A673 (cell line): ENCODE results near the gene PLCXD3. TPM values are rescaled to one million over a fixed set of nuclear protein-coding genes. Genes with fewer than 3 reads are reported as not detected.

ENCODE experiments used
- BruUV-seq: library from RNA; stranded (reverse); fragments of 400-500 nt; replicated peaks from 2 replicates; lab custom pipeline; 2021; lab: Mats Ljungman, UMichigan
- CTCF ChIA-PET: fragments of 300-600 bp; sonication (Branson Sonifier 250); formaldehyde crosslinking; loops from one replicate; lab custom pipeline; 2022; ENCODE audit warnings: antibody characterized with exemption; lab: Charles Lee
- POLR2A ChIA-PET: fragments of 300-600 bp; sonication (Branson Sonifier 250); formaldehyde crosslinking; loops from one replicate; lab custom pipeline; 2022; ENCODE audit warnings: antibody characterized with exemption; ENCODE audit not compliant: low non-redundant PET; lab: Charles Lee
- DNase-seq: peaks from one replicate; pipeline ENCODE4 v3.0.0-alpha.2; 2015; ENCODE audit warnings: low spot score
- H3K27ac ChIP-seq: fragments of 200-600 bp; sonication (generic); 2 replicates; pipeline ENCODE4 v1.5.1; 2016; ENCODE audit warnings: mixed run types, low read depth, mild to moderate bottlenecking, mixed read lengths, antibody characterized with exemption, low read length; ENCODE audit not compliant: poor library complexity, severe bottlenecking
- H3K27me3 ChIP-seq: fragments of 200-600 bp; sonication (generic); replicated peaks from 2 replicates; pipeline ENCODE4 v1.6.1; 2017; ENCODE audit warnings: mixed run types, low read depth, mild to moderate bottlenecking, mixed read lengths, antibody characterized with exemption, low read length; ENCODE audit not compliant: insufficient read depth, poor library complexity
- H3K36me3 ChIP-seq: fragments of 200-600 bp; sonication (generic); 2 replicates; pipeline ENCODE4 v1.6.1; 2016; ENCODE audit warnings: mixed run types, mild to moderate bottlenecking, mixed read lengths, antibody characterized with exemption, low read length; ENCODE audit not compliant: insufficient read depth, poor library complexity, severe bottlenecking
- H3K4me1 ChIP-seq: fragments of 200-600 bp; sonication (generic); 2 replicates; pipeline ENCODE4 v1.6.1; 2017; ENCODE audit warnings: mixed run types, mild to moderate bottlenecking, mixed read lengths, antibody characterized with exemption, low read length; ENCODE audit not compliant: insufficient read depth, poor library complexity, severe bottlenecking
- H3K4me3 ChIP-seq: fragments of 200-600 bp; sonication (generic); 2 replicates; pipeline ENCODE4 v1.5.1; 2016; ENCODE audit warnings: low read depth, mixed run types, mild to moderate bottlenecking, mixed read lengths, low read length; ENCODE audit not compliant: poor library complexity, severe bottlenecking
- H3K9me3 ChIP-seq: fragments of 200-600 bp; sonication (generic); 2 replicates; pipeline ENCODE4 v1.6.1; 2016; ENCODE audit warnings: mixed run types, low read depth, mild to moderate bottlenecking, mixed read lengths, antibody characterized with exemption, low read length; ENCODE audit not compliant: poor library complexity, severe bottlenecking
- EZH2 ChIP-seq: fragments of 200-600 bp; sonication (generic); IDR thresholded peaks from 2 replicates; pipeline ENCODE4 v1.6.1; 2017; ENCODE audit warnings: borderline replicate concordance, low read depth, mild to moderate bottlenecking, mixed read lengths, antibody characterized with exemption, low read length; ENCODE audit not compliant: poor library complexity, severe bottlenecking
- intact Hi-C: fragments of 100-400 bp; cut with micrococcal nuclease; formaldehyde crosslinking; loops from one replicate; pipeline ENCODE4 v1.10.0; 2022; ENCODE audit not compliant: unreplicated experiment
- total RNA-seq: library from RNA; stranded (reverse); gene quantifications from 2 replicates; pipeline ENCODE4 v1.2.3, GENCODE V29; 2021
- TF ChIP-seq, protein P1 (sequence below): fragments of 300-800, 200-600 bp; sonication (generic); conservative IDR thresholded peaks from 2 replicates; pipeline ENCODE4 v1.5.1; 2017; ENCODE audit warnings: low read depth, mild to moderate bottlenecking, antibody characterized with exemption, low read length, moderate library complexity, mixed read lengths

The PLCXD3 gene
- total RNA-seq, 1 experiment from 2014 or later, result 1.3 TPM

DNA sequence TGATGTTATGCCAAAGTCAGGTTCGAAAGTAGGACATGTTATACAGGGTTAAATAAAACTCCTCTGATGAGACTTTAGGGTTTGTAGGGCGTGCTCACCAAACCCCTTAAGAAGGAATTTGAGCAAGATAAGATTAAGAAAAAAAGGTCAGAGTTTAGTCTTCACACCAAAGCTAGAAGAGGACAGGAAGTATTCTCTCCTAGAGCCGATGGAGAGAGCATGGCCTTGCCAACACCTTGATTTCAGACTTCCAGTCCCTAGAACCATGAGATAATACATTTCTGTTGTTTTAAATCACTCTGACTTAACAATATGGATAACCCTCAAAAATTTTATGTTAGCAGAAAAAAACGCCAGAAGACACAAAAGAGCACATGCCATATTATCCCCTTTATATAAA is 16.3 kb upstream of the PLCXD3 start:
- H3K4me3 ChIP-seq, result no peak overlapping the region
- H3K36me3 ChIP-seq, result no peaks in the 10 kb centered on the region
- POLR2A ChIA-PET, result no interaction called here
- no peak for DNase-seq
- TF ChIP-seq, protein P1, sequence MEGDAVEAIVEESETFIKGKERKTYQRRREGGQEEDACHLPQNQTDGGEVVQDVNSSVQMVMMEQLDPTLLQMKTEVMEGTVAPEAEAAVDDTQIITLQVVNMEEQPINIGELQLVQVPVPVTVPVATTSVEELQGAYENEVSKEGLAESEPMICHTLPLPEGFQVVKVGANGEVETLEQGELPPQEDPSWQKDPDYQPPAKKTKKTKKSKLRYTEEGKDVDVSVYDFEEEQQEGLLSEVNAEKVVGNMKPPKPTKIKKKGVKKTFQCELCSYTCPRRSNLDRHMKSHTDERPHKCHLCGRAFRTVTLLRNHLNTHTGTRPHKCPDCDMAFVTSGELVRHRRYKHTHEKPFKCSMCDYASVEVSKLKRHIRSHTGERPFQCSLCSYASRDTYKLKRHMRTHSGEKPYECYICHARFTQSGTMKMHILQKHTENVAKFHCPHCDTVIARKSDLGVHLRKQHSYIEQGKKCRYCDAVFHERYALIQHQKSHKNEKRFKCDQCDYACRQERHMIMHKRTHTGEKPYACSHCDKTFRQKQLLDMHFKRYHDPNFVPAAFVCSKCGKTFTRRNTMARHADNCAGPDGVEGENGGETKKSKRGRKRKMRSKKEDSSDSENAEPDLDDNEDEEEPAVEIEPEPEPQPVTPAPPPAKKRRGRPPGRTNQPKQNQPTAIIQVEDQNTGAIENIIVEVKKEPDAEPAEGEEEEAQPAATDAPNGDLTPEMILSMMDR, result no peak
- no peak for TF ChIP-seq EZH2
- no peaks in the 10 kb centered on the region for H3K4me1 ChIP-seq
- CTCF ChIA-PET, result no interaction called here
- H3K9me3 ChIP-seq, result peaks cover 7% of the 10 kb centered on the region
- BruUV-seq, result no TSS peak
- H3K27me3 ChIP-seq, result no peaks in the 10 kb centered on the region
- H3K27ac ChIP-seq, result no peak overlapping the region
- intact Hi-C loops, result loop anchor here (10.0 kb wide), 2 partner anchors 402 to 622 kb away; partner anchors contain the start of gene C7

DNA sequence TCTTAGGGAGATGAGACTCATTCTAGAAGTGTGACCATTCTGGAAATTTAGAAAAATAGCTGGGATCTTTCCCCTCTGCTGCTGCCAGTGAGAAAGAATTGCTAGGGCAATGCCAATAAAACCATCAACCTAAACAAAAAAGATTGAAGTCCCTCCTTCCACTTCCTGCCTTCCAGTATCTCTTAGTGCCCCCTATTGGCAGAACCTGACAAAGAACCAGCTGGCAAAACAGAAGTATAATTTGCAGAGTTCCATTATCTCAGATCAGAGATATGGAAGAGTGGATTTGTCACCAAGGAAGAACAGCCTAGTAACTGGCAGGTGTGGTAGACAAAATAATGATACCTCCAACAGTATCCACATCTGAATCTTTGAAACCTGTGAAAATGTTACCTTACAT is 13.8 kb upstream of the PLCXD3 start:
- Histone ChIP-seq H3K36me3 (no peaks in the 10 kb centered on the region), H3K9me3 (peaks cover 7% of the 10 kb centered on the region), H3K4me3 (no peak overlapping the region), H3K27ac (no peak overlapping the region), H3K27me3 (no peaks in the 10 kb centered on the region), H3K4me1 (no peaks in the 10 kb centered on the region)
- ChIA-PET CTCF (interaction anchor here (0.5 to 0.7 kb wide), 3 partner anchors 253 to 617 kb away, joined by 3 to 6 read pairs (median 4); no protein-coding TSS in a partner anchor), POLR2A (interaction anchor here (0.8 kb wide), 1 partner anchor 548 kb away, joined by 3 read pairs; no protein-coding TSS in a partner anchor)
- BruUV-seq, result no TSS peak
- intact Hi-C loops, result loop anchor here (10.0 kb wide), 2 partner anchors 399 to 619 kb away; partner anchors contain the start of gene C7
- TF ChIP-seq EZH2, result no peak
- TF ChIP-seq, protein P1, result peak; percentile 64
- peak; percentile 60 for DNase-seq

DNA sequence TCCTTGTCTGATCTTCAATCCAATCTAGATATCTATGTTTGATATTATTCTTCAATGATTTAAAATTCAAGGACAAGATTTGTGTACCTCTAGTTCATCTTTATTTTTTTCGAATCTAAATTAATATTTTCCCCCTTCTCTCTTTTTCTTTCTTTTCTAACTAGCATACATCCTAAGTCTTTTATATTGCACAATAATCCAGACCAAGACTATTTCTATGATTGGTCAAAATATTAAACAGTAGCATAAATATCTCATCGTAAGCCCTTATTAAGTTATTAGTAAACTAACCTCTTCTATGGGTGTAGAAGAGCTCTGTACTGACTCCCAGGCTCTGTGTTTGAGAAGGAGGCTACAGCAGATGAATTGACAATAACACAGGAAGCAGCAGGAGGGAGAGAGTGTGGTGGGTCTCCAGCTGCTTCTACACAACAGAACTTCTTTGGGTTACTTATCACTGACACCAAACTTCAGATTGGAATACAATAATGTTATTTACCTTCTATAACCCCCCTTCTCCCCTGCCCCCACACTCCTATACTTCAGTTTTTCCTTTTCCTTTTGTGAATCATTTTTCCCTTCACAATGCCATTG is 11.9 kb upstream of the PLCXD3 start:
- DNase-seq, result peak; percentile 18
- BruUV-seq, result no TSS peak
- H3K4me3 ChIP-seq, result no peak overlapping the region
- H3K9me3 ChIP-seq, result no peaks in the 10 kb centered on the region
- H3K4me1 ChIP-seq, result no peaks in the 10 kb centered on the region
- H3K36me3 ChIP-seq, result no peaks in the 10 kb centered on the region
- ChIA-PET CTCF (no interaction called here), POLR2A (no interaction called here)
- no peak overlapping the region for H3K27ac ChIP-seq
- TF ChIP-seq EZH2, result no peak
- TF ChIP-seq, protein P1, result no peak
- intact Hi-C loops, result loop anchor here (10.0 kb wide), 2 partner anchors 397 to 617 kb away; partner anchors contain the start of gene C7
- H3K27me3 ChIP-seq, result no peaks in the 10 kb centered on the region
